ENCODE measurements around the gene COL9A1. TPM values are rescaled to one million over a fixed set of nuclear protein-coding genes. Genes with fewer than 3 reads are reported as not detected.
"Not testable (repeated sequence)": the region's sequence is repeated elsewhere in the genome, so short reads cannot be mapped to it uniquely, and the experiment has no call there.

COL9A1 gene
- total and polyA plus RNA-seq, 2 of the 4 experiments (the other 2 are of a cell fraction) = not detected

DNA sequence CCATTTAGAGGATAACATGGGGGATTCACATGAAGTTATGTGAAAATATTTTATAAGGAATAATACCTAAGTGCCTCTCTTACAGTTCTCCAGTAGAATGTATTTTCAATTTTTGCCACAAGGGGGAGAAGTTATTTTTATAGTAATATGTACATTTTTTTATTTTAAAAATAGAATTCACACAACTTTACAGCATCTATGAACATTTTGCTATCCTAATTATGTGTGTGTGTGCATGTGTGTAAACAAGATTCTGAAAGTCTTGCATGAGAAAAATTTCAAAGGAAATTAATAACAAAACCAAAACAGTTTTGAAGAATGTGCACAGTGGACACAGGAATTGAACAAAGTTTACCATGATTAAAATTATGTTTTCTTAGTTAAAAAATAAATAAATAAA is 5.3 kb upstream of the COL9A1 start:
- intact Hi-C loops (cut with micrococcal nuclease); dilution Hi-C loops (cut with HindIII; ENCODE audit: low sequenced_read_pairs, unreplicated experiment); H3K9me1 ChIP-seq (ENCODE audit: insufficient read depth, low read length); H4K91ac ChIP-seq (ENCODE audit: insufficient read depth, low read depth, low read length); H4K8ac ChIP-seq (ENCODE audit: low read depth in 2 of 2, low read length in 2 of 2); H3K4me2 ChIP-seq (ENCODE audit: low read depth, low read length); H3K9ac ChIP-seq (ENCODE audit: low read depth, low read length); H2BK5ac ChIP-seq (ENCODE audit: low read depth, low read length, poor library complexity, severe bottlenecking); H2BK20ac ChIP-seq (ENCODE audit: low read depth, low read length); H2AK9ac ChIP-seq (replicated peaks; ENCODE audit: low read depth, low read length, poor library complexity); H4K5ac ChIP-seq (ENCODE audit: low read depth, low read length); H2AFZ ChIP-seq (replicated peaks; ENCODE audit: low read length, poor library complexity); BruUV-seq (replicated peaks); H3K4me1 ChIP-seq (ENCODE audit: control insufficient read depth, insufficient read depth, low read length); H4K20me1 ChIP-seq (ENCODE audit: insufficient read depth, low read length); H3K27ac ChIP-seq (ENCODE audit: insufficient read depth, low read length); H3K9me3 ChIP-seq (ENCODE audit: control insufficient read depth, insufficient read depth, low read length); H3K56ac ChIP-seq (ENCODE audit: extremely low read depth, insufficient read depth, low read length); H2BK120ac ChIP-seq (ENCODE audit: low read depth, low read length); H3K36me3 ChIP-seq (ENCODE audit: control insufficient read depth, insufficient read depth, low read length); POLR2A ChIA-PET (ENCODE audit: unreplicated experiment); H3K14ac ChIP-seq (replicated peaks; ENCODE audit: low read depth, low read length); DNase-seq; H3K23ac ChIP-seq (ENCODE audit: low read depth, low read length); H2AK5ac ChIP-seq (ENCODE audit: low read depth, low read length); H3K18ac ChIP-seq (ENCODE audit: low read depth, low read length); H2BK15ac ChIP-seq (ENCODE audit: low read depth, low read length); H3K79me1 ChIP-seq (ENCODE audit: low read depth in 1 of 2, low read length in 2 of 2); H3K4me3 ChIP-seq (ENCODE audit: insufficient read depth, low read depth, low read length); H3K4ac ChIP-seq (ENCODE audit: low read depth, low read length): not testable (repeated sequence)
- peak; percentile 50; the same call in 1 of the 2 replicates for ATAC-seq (ENCODE audit: low read depth)
- TF ChIP-seq, protein P1, sequence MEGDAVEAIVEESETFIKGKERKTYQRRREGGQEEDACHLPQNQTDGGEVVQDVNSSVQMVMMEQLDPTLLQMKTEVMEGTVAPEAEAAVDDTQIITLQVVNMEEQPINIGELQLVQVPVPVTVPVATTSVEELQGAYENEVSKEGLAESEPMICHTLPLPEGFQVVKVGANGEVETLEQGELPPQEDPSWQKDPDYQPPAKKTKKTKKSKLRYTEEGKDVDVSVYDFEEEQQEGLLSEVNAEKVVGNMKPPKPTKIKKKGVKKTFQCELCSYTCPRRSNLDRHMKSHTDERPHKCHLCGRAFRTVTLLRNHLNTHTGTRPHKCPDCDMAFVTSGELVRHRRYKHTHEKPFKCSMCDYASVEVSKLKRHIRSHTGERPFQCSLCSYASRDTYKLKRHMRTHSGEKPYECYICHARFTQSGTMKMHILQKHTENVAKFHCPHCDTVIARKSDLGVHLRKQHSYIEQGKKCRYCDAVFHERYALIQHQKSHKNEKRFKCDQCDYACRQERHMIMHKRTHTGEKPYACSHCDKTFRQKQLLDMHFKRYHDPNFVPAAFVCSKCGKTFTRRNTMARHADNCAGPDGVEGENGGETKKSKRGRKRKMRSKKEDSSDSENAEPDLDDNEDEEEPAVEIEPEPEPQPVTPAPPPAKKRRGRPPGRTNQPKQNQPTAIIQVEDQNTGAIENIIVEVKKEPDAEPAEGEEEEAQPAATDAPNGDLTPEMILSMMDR (conservative IDR thresholded peaks at IDR 0.05; ENCODE audit: low read depth, low read length) = 0 out of 2 replicates have a peak, but pooled peaks have one; percentile 3
- in situ Hi-C loops (cut with MboI; ENCODE audit: low sequenced_read_pairs) = loop anchor here (10.0 to 25.0 kb wide), 2 partner anchors 379 to 707 kb away; no protein-coding TSS in a partner anchor
- CTCF ChIA-PET = interaction anchor here (0.9 to 2.7 kb wide), 4 partner anchors 14 to 87 kb away, joined by 3 to 22 read pairs (median 6); no protein-coding TSS in a partner anchor
- peaks cover 28% of the 10 kb centered on the region for H3K27me3 ChIP-seq (ENCODE audit: control insufficient read depth, insufficient read depth, low read length)
